GM12878 (cell line): ENCODE results near the gene CIAO1. TPM values are rescaled to one million over a fixed set of nuclear protein-coding genes. Genes with fewer than 3 reads are reported as not detected.

ENCODE experiments used
- CHD1 ChIP-seq: IDR thresholded peaks from 2 replicates; pipeline ENCODE4 v1.6.1; 2012; ENCODE audit warnings: low read depth, low read length, improper control_type of control experiment
- CHD4 ChIP-seq: fragments of 200-600 bp; sonication (generic); IDR thresholded peaks from 2 replicates; pipeline ENCODE4 v1.6.1; 2016; ENCODE audit warnings: mild to moderate bottlenecking
- GABPA ChIP-seq: IDR thresholded peaks from 2 replicates; pipeline ENCODE4 v1.6.1; 2014; ENCODE audit warnings: antibody characterized with exemption, low read depth, mild to moderate bottlenecking, inconsistent platforms
- HDGF ChIP-seq: fragments of 450-650 bp; IDR thresholded peaks from 2 replicates; pipeline ENCODE4 v1.6.1; 2016; ENCODE audit warnings: antibody characterized with exemption
- KLF5 ChIP-seq: fragments of 450-650 bp; IDR thresholded peaks from 2 replicates; pipeline ENCODE4 v1.6.1; 2014; ENCODE audit warnings: mild to moderate bottlenecking; ENCODE audit not compliant: partially characterized antibody
- MYC ChIP-seq: IDR thresholded peaks from 2 replicates; pipeline ENCODE4 v1.6.1; 2011; ENCODE audit warnings: mild to moderate bottlenecking, low read length, moderate library complexity, inconsistent platforms; ENCODE audit not compliant: insufficient read depth, insufficient replicate concordance, insufficient read length, severe bottlenecking
- NFIC ChIP-seq: IDR thresholded peaks from 2 replicates; pipeline ENCODE4 v1.6.1; 2012; ENCODE audit warnings: low read depth, mild to moderate bottlenecking, inconsistent platforms, low read length, moderate library complexity
- NR2F1 ChIP-seq: fragments of 450-650 bp; conservative IDR thresholded peaks from 2 replicates; pipeline ENCODE4 v1.6.1; 2017; ENCODE audit warnings: mild to moderate bottlenecking
- POLR2A ChIP-seq: IDR thresholded peaks from 2 replicates; pipeline ENCODE4 v1.6.1; 2011; ENCODE audit warnings: low read depth, mild to moderate bottlenecking, low read length
- POLR2AphosphoS5 ChIP-seq: IDR thresholded peaks from 2 replicates; pipeline ENCODE4 v1.6.1; 2011; ENCODE audit warnings: mild to moderate bottlenecking, low read length, inconsistent platforms
- POU2F2 ChIP-seq: IDR thresholded peaks from 3 replicates; pipeline ENCODE4 v1.6.1; 2011; ENCODE audit warnings: low read depth, mild to moderate bottlenecking, low read length, borderline replicate concordance
- RCOR1 ChIP-seq: conservative IDR thresholded peaks from 2 replicates; pipeline ENCODE4 v1.6.1; 2012; ENCODE audit warnings: low read depth, low read length, improper control_type of control experiment
- TARDBP ChIP-seq: IDR thresholded peaks from 2 replicates; pipeline ENCODE4 v1.6.1; 2016; ENCODE audit warnings: borderline replicate concordance
- polyA plus RNA-seq, 11 experiments: library from polyadenylated mRNA; depleted of rRNA in 4 of 11; unstranded in 6 of 11; stranded (reverse) in 5 of 11; fragments of >200 nt; fragmentation: Nextera tagmentation in 4 of 11; fragmentation: Illumina TruSeq in 1 of 11; extraction: Ambion mirVana in 4 of 11; extraction: Trizol in 1 of 11; gene quantifications; 1 replicate in 1 of 11; 2 replicates in 10 of 11; pipeline versions ENCODE4 v1.2.1 to v1.2.3, GENCODE V29; 2011 to 2016; ENCODE audit warnings: inconsistent platforms in 2 of 11, missing spikeins in 2 of 11, low read depth in 1 of 11
- total RNA-seq, 4 experiments: library from RNA; depleted of rRNA in 3 of 4; stranded (reverse); fragments of >200 nt in 3 of 4; fragmentation: Illumina TruSeq in 1 of 4; extraction: Trizol in 1 of 4; gene quantifications; 2 replicates each; pipeline versions ENCODE4 v1.2.1 to v1.2.3, GENCODE V29; 2013 to 2021
- TF ChIP-seq, protein P1 (sequence below): fragments of 450-650 bp; conservative IDR thresholded peaks from 2 replicates; pipeline ENCODE4 v1.6.1; 2017; ENCODE audit warnings: mild to moderate bottlenecking, moderate library complexity
- TF ChIP-seq, protein P2 (sequence below): fragments of 450-650 bp; formaldehyde crosslinking; IDR thresholded peaks from 2 replicates; pipeline ENCODE4 v1.5.0; 2022; ENCODE audit warnings: mild to moderate bottlenecking, missing genetic modification characterization
- TF ChIP-seq, protein P3 (sequence below): IDR thresholded peaks from 2 replicates; pipeline ENCODE4 v1.6.1; 2012; ENCODE audit warnings: low read depth, low read length, improper control_type of control experiment

CIAO1 gene
- total and polyA plus RNA-seq, 10 of the 15 experiments (the other 5 are each of a cell fraction or from before 2014, with no cell fraction given): 8.3 to 89.4 (median 63.4) TPM

DNA sequence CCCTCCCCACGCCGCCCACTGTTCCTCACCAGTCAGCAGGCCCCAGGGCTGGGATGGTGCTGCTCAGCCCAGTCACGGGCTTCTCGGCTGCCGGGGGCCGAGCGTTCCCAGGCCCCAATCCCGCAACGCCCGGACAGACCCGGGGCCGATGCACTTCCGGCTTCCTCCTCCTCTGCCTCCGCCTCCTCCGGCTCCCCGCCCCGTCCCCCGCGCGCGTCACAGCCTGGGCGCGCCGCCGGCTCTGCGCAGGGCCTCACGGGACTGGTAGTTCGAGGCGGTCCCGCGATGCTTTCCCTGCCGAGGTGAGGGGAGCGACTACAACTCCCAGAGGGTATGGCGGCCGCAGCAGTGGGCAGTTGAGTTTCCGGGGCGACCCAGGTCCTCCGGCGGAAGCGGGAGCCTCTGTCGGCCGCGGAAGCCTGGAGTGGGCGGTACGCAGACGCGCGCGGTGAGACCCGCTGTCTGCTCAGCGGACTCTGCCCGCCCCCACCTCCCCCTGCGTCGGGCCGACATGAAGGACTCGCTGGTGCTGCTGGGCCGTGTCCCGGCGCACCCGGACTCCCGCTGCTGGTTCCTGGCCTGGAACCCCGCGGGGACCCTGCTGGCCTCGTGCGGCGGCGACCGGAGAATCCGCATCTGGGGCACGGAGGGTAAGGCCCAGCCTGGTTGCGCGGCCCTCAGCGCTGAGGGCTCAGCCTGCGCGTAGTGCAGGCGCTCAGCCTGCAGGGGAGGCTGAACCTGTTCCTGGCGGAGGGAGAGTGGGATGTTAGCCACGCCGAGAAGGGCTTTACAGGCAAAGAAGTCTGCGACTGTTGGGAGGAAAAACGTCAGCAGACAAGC is at the start of gene CIAO1, which contains the start of gene TMEM127 (continued):
- TF ChIP-seq CHD1: no peak
- peak; percentile 78 for TF ChIP-seq KLF5
- TF ChIP-seq, protein P1, sequence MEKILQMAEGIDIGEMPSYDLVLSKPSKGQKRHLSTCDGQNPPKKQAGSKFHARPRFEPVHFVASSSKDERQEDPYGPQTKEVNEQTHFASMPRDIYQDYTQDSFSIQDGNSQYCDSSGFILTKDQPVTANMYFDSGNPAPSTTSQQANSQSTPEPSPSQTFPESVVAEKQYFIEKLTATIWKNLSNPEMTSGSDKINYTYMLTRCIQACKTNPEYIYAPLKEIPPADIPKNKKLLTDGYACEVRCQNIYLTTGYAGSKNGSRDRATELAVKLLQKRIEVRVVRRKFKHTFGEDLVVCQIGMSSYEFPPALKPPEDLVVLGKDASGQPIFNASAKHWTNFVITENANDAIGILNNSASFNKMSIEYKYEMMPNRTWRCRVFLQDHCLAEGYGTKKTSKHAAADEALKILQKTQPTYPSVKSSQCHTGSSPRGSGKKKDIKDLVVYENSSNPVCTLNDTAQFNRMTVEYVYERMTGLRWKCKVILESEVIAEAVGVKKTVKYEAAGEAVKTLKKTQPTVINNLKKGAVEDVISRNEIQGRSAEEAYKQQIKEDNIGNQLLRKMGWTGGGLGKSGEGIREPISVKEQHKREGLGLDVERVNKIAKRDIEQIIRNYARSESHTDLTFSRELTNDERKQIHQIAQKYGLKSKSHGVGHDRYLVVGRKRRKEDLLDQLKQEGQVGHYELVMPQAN: peak; percentile 83
- peak; percentile 6; the same call in 1 of the 2 replicates for TF ChIP-seq NR2F1
- TF ChIP-seq CHD4: no peak
- TF ChIP-seq POU2F2: peak; percentile 31; the same call in 2 of the 3 replicates
- TF ChIP-seq RCOR1: peak; percentile 95
- TF ChIP-seq, protein P2, sequence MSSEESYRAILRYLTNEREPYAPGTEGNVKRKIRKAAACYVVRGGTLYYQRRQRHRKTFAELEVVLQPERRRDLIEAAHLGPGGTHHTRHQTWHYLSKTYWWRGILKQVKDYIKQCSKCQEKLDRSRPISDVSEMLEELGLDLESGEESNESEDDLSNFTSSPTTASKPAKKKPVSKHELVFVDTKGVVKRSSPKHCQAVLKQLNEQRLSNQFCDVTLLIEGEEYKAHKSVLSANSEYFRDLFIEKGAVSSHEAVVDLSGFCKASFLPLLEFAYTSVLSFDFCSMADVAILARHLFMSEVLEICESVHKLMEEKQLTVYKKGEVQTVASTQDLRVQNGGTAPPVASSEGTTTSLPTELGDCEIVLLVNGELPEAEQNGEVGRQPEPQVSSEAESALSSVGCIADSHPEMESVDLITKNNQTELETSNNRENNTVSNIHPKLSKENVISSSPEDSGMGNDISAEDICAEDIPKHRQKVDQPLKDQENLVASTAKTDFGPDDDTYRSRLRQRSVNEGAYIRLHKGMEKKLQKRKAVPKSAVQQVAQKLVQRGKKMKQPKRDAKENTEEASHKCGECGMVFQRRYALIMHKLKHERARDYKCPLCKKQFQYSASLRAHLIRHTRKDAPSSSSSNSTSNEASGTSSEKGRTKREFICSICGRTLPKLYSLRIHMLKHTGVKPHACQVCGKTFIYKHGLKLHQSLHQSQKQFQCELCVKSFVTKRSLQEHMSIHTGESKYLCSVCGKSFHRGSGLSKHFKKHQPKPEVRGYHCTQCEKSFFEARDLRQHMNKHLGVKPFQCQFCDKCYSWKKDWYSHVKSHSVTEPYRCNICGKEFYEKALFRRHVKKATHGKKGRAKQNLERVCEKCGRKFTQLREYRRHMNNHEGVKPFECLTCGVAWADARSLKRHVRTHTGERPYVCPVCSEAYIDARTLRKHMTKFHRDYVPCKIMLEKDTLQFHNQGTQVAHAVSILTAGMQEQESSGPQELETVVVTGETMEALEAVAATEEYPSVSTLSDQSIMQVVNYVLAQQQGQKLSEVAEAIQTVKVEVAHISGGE (CRISPR knock-in tag): no peak
- TF ChIP-seq, protein P3, sequence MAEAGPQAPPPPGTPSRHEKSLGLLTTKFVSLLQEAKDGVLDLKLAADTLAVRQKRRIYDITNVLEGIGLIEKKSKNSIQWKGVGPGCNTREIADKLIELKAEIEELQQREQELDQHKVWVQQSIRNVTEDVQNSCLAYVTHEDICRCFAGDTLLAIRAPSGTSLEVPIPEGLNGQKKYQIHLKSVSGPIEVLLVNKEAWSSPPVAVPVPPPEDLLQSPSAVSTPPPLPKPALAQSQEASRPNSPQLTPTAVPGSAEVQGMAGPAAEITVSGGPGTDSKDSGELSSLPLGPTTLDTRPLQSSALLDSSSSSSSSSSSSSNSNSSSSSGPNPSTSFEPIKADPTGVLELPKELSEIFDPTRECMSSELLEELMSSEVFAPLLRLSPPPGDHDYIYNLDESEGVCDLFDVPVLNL: peak; percentile 62; the same call in 1 of the 2 replicates
- peak; percentile 92 for TF ChIP-seq POLR2A
- peak; percentile 73; the same call in 1 of the 2 replicates for TF ChIP-seq POLR2AphosphoS5
- peak; percentile 56; the same call in 1 of the 2 replicates for TF ChIP-seq HDGF
- peak; percentile 20 for TF ChIP-seq MYC
- TF ChIP-seq NFIC: no peak
- TF ChIP-seq GABPA: peak; percentile 96
- TF ChIP-seq TARDBP: peak; percentile 95
